Measurements from ENCODE around the gene NAA40.

Gene NAA40

GRCh38 chr11:63993993-63994392 is 55.2 kb downstream of the NAA40 start (continued):
- TF ChIP-seq TCF7L2 (IDR thresholded peaks at IDR 0.05; ENCODE audit: borderline replicate concordance, low read depth, low read length): no peak
- TF ChIP-seq ZNF707 (tag by site-specific recombination; IDR thresholded peaks at IDR 0.05): no peak
- TF ChIP-seq ZNF514 (tag by site-specific recombination; IDR thresholded peaks at IDR 0.05): no peak
- no peak for TF ChIP-seq ZNF266 (tag by site-specific recombination; IDR thresholded peaks at IDR 0.05; ENCODE audit: low read depth)
- no peak for TF ChIP-seq ZNF776 (tag by site-specific recombination; IDR thresholded peaks at IDR 0.05; ENCODE audit: borderline replicate concordance)
- no peak for TF ChIP-seq OSR2 (tag by site-specific recombination; IDR thresholded peaks at IDR 0.05)
- no peak for TF ChIP-seq ZNF140 (tag by site-specific recombination; IDR thresholded peaks at IDR 0.05)
- no peak for TF ChIP-seq ZNF391 (tag by site-specific recombination; IDR thresholded peaks at IDR 0.05; ENCODE audit: borderline replicate concordance, low read depth)
- TF ChIP-seq, protein P1, sequence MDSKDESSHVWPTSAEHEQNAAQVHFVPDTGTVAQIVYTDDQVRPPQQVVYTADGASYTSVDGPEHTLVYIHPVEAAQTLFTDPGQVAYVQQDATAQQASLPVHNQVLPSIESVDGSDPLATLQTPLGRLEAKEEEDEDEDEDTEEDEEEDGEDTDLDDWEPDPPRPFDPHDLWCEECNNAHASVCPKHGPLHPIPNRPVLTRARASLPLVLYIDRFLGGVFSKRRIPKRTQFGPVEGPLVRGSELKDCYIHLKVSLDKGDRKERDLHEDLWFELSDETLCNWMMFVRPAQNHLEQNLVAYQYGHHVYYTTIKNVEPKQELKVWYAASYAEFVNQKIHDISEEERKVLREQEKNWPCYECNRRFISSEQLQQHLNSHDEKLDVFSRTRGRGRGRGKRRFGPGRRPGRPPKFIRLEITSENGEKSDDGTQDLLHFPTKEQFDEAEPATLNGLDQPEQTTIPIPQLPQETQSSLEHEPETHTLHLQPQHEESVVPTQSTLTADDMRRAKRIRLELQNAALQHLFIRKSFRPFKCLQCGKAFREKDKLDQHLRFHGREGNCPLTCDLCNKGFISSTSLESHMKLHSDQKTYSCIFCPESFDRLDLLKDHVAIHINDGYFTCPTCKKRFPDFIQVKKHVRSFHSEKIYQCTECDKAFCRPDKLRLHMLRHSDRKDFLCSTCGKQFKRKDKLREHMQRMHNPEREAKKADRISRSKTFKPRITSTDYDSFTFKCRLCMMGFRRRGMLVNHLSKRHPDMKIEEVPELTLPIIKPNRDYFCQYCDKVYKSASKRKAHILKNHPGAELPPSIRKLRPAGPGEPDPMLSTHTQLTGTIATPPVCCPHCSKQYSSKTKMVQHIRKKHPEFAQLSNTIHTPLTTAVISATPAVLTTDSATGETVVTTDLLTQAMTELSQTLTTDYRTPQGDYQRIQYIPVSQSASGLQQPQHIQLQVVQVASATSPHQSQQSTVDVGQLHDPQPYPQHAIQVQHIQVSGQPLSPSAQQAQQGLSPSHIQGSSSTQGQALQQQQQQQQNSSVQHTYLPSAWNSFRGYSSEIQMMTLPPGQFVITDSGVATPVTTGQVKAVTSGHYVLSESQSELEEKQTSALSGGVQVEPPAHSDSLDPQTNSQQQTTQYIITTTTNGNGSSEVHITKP (tag by site-specific recombination; IDR thresholded peaks at IDR 0.05): no peak

DNA sequence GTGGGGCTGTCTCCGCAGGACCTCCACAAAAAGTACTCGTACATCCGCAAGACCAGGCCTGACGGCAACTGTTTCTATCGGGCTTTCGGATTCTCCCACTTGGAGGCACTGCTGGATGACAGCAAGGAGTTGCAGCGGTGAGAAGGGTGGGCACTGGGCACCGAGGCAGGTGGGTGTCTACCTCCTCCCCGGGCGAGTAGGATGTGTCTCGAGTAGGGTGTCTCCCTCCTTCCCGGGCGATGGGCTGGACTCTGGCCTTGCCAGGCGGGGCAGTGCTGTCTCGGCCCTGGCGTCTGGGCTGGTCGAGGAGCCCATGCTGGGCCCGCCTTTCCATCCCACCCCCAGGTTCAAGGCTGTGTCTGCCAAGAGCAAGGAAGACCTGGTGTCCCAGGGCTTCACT is 57.7 kb downstream of the NAA40 start:
- no peak overlapping the region for H3K27ac ChIP-seq (ENCODE audit: extremely low read depth, low read depth, low read length)
- H3K4me3 ChIP-seq (ENCODE audit: low read depth, low read length): no peak overlapping the region
- H3K36me3 ChIP-seq (ENCODE audit: control insufficient read depth in 2 of 2, insufficient read depth in 1 of 2, low read length in 2 of 2): peaks cover 4 to 73% of the 10 kb centered on the region in 2 experiments; a peak in 2 of 3 replicates
- CTCF ChIA-PET: interaction anchor here (1.6 kb wide), 1 partner anchor 157 kb away, joined by 3 read pairs; no protein-coding TSS in a partner anchor
- H3K4me1 ChIP-seq (ENCODE audit: control insufficient read depth, insufficient read depth, low read length): no peaks in the 10 kb centered on the region
- no peak for TF ChIP-seq ZNF174 (tag by site-specific recombination; IDR thresholded peaks at IDR 0.05)
- TF ChIP-seq ZNF266 (tag by site-specific recombination; IDR thresholded peaks at IDR 0.05; ENCODE audit: low read depth): no peak
- no peak for TF ChIP-seq ZSCAN16 (tag by site-specific recombination; IDR thresholded peaks at IDR 0.05)
- TF ChIP-seq ZBTB21 (tag by site-specific recombination; IDR thresholded peaks at IDR 0.05): no peak
- no peak for TF ChIP-seq ZNF639 (tag by site-specific recombination; IDR thresholded peaks at IDR 0.05)
- TF ChIP-seq, protein P2, sequence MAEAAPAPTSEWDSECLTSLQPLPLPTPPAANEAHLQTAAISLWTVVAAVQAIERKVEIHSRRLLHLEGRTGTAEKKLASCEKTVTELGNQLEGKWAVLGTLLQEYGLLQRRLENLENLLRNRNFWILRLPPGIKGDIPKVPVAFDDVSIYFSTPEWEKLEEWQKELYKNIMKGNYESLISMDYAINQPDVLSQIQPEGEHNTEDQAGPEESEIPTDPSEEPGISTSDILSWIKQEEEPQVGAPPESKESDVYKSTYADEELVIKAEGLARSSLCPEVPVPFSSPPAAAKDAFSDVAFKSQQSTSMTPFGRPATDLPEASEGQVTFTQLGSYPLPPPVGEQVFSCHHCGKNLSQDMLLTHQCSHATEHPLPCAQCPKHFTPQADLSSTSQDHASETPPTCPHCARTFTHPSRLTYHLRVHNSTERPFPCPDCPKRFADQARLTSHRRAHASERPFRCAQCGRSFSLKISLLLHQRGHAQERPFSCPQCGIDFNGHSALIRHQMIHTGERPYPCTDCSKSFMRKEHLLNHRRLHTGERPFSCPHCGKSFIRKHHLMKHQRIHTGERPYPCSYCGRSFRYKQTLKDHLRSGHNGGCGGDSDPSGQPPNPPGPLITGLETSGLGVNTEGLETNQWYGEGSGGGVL (tag by site-specific recombination; IDR thresholded peaks at IDR 0.05): no peak
- no peak for TF ChIP-seq TRIM28 (IDR thresholded peaks at IDR 0.05; ENCODE audit: borderline replicate concordance, low read length)
- no peak for TF ChIP-seq ZNF221 (tag by site-specific recombination; IDR thresholded peaks at IDR 0.05; ENCODE audit: borderline replicate concordance)
- TF ChIP-seq ZSCAN18 (tag by site-specific recombination; IDR thresholded peaks at IDR 0.05): no peak
- POLR2A ChIA-PET: no interaction called here
- no peaks in the 10 kb centered on the region for H3K9me3 ChIP-seq (ENCODE audit: control insufficient read depth, insufficient read depth, low read depth, low read length)

Measured in HEK293 (cell line).